ENCODE results near the gene SYNPR.

The SYNPR gene

GRCh38 chr3:63308072-63308471, 30.0 kb downstream of the SYNPR start:
- no peak for DNase-seq

- no peak for DNase-seq
These were observed 31.7 kb downstream of the SYNPR start for GRCh38 chr3:63309768-63310167.

GRCh38 chr3:63323766-63324165, 45.7 kb downstream of the SYNPR start:
- no peak for DNase-seq

- no peak for DNase-seq
These were observed 46.5 kb downstream of the SYNPR start for GRCh38 chr3:63324621-63325020.

- no peak for DNase-seq
These were observed 47.3 kb downstream of the SYNPR start for GRCh38 chr3:63325386-63325785.

- no peak for DNase-seq
These were observed 50.3 kb downstream of the SYNPR start for GRCh38 chr3:63328365-63328764.

GRCh38 chr3:63331520-63331919, 53.4 kb downstream of the SYNPR start:
- DNase-seq = no peak

GRCh38 chr3:63333815-63334214, 55.7 kb downstream of the SYNPR start:
- DNase-seq = no peak

GRCh38 chr3:63338351-63338750, 60.2 kb downstream of the SYNPR start:
- no peak for DNase-seq

GRCh38 chr3:63343674-63344073, 65.6 kb downstream of the SYNPR start:
- DNase-seq = no peak

GRCh38 chr3:63344661-63345060, 66.6 kb downstream of the SYNPR start:
- DNase-seq = no peak

GRCh38 chr3:63349583-63350573, 71.8 kb downstream of the SYNPR start:
- no peak for DNase-seq

- no peak for DNase-seq
These were observed 73.3 kb downstream of the SYNPR start for GRCh38 chr3:63351159-63352007.

GRCh38 chr3:63352008-63352279, 73.8 kb downstream of the SYNPR start:
- no peak for DNase-seq

GRCh38 chr3:63353383-63353782, 75.3 kb downstream of the SYNPR start:
- DNase-seq = no peak

GRCh38 chr3:63354160-63354559, 76.1 kb downstream of the SYNPR start:
- no peak for DNase-seq

- DNase-seq = no peak
These were observed 77.7 kb downstream of the SYNPR start for GRCh38 chr3:63355809-63356208.

- DNase-seq = no peak
These were observed 86.4 kb downstream of the SYNPR start for GRCh38 chr3:63364495-63364894.

GRCh38 chr3:63364910-63365309, 86.8 kb downstream of the SYNPR start:
- DNase-seq = no peak

GRCh38 chr3:63365671-63366070, 87.6 kb downstream of the SYNPR start:
- no peak for DNase-seq

GRCh38 chr3:63370094-63370493, 92.0 kb downstream of the SYNPR start:
- DNase-seq = no peak

GRCh38 chr3:63383040-63383439, 104.9 kb downstream of the SYNPR start:
- no peak for DNase-seq

- no peak for DNase-seq
These were observed 106.3 kb downstream of the SYNPR start for GRCh38 chr3:63384382-63384781.

GRCh38 chr3:63385629-63386028, 107.5 kb downstream of the SYNPR start:
- no peak for DNase-seq
